Vagina (tissue), 2 donors: ENCODE results near the gene AK1. TPM values are rescaled to one million over a fixed set of nuclear protein-coding genes. Genes with fewer than 3 reads are reported as not detected.

ENCODE experiments used
- DNase-seq, 2 donors: peaks; one replicate each; pipeline ENCODE4 v3.0.0-alpha.2; 2017; ENCODE audit errors: extremely low spot score in 2 of 2
- H3K27ac ChIP-seq: fragments of 200-600 bp; sonication (generic); one replicate; pipeline ENCODE4 v1.5.1; 2019
- H3K27me3 ChIP-seq: fragments of 200-600 bp; sonication (generic); one replicate; pipeline ENCODE4 v1.5.1; 2019
- H3K36me3 ChIP-seq, 2 donors: fragments of 200-600 bp; sonication (generic); one replicate each; pipeline ENCODE4 v1.5.1; 2017 to 2019
- H3K4me1 ChIP-seq: fragments of 200-600 bp; sonication (generic); one replicate; pipeline ENCODE4 v1.5.1; 2019
- H3K4me3 ChIP-seq, 2 donors: fragments of 200-600 bp; sonication (generic); 1 replicate in 1 of 2; 2 replicates in 1 of 2; pipeline ENCODE4 v1.5.1; 2016 to 2019
- H3K9me3 ChIP-seq: fragments of 200-600 bp; sonication (generic); one replicate; pipeline ENCODE4 v1.5.1; 2019
- POLR2A ChIP-seq, 2 donors: fragments of 450-650 bp; IDR thresholded peaks; one replicate each; pipeline ENCODE4 v1.6.1; 2017; ENCODE audit warnings: antibody characterized with exemption in 2 of 2, mild to moderate bottlenecking in 2 of 2, moderate library complexity in 2 of 2
- POLR2AphosphoS5 ChIP-seq, 2 donors: sonication (generic); formaldehyde crosslinking; IDR thresholded peaks; one replicate each; pipeline ENCODE4 v1.9.0; 2017; ENCODE audit warnings: antibody characterized with exemption in 2 of 2, mild to moderate bottlenecking in 2 of 2, low read depth in 1 of 2; ENCODE audit not compliant: insufficient read depth in 1 of 2
- intact Hi-C: fragments of 100-400 bp; cut with DNase I; formaldehyde crosslinking; loops from one replicate; pipeline ENCODE4 v1.15.1; 2023
- total RNA-seq: library from RNA; depleted of rRNA; stranded (reverse); fragments of >200 nt; gene quantifications from one replicate; pipeline ENCODE4 v1.2.3, GENCODE V29; 2016
- TF ChIP-seq, protein P1 (sequence below), 3 experiments: fragments of 450-650 bp in 2 of 3; fragments of 200-600 bp in 1 of 3; sonication (generic) in 1 of 3; IDR thresholded peaks; one replicate each; pipeline ENCODE4 v1.5.1; 2017 to 2019; ENCODE audit warnings: antibody characterized with exemption in 3 of 3, mild to moderate bottlenecking in 2 of 3, moderate library complexity in 2 of 3

AK1 gene
- total RNA-seq, 1 donor from 2014 or later = 33.4 TPM

DNA sequence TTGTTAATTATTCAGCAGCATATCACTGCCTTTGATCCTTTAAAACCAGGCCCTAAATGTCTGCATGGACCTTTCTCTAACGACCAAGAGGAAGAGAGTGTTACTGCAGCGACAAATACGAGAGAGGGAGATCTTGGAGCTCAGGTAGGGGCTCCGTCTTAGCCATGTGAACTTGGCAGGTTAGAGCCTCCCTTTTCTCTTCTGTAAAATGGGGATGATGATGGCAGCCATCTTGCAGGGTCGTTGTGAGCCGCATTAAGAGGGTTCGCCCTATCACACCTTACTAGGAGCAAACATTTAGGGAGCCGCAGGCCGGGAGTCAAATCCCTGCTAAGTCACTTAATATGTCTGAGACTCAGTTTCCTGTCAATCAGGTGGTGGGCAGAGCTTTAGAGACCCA, 24.6 kb downstream of the AK1 start:
- peak overlapping the region; percentile 65 to 69 for H3K4me3 ChIP-seq
- H3K27me3 ChIP-seq = no peaks in the 10 kb centered on the region
- no peaks in the 10 kb centered on the region for H3K36me3 ChIP-seq
- H3K9me3 ChIP-seq = no peaks in the 10 kb centered on the region
- peak overlapping the region; percentile 88 for H3K27ac ChIP-seq
- peaks cover 46% of the 10 kb centered on the region for H3K4me1 ChIP-seq
- DNase-seq = no peak
- TF ChIP-seq POLR2AphosphoS5 (IDR thresholded peaks at IDR 0.05; ENCODE audit: insufficient read depth in 1 of 2, low read depth in 1 of 2) (no peak), POLR2A (IDR thresholded peaks at IDR 0.05) (no peak)
- TF ChIP-seq, protein P1, sequence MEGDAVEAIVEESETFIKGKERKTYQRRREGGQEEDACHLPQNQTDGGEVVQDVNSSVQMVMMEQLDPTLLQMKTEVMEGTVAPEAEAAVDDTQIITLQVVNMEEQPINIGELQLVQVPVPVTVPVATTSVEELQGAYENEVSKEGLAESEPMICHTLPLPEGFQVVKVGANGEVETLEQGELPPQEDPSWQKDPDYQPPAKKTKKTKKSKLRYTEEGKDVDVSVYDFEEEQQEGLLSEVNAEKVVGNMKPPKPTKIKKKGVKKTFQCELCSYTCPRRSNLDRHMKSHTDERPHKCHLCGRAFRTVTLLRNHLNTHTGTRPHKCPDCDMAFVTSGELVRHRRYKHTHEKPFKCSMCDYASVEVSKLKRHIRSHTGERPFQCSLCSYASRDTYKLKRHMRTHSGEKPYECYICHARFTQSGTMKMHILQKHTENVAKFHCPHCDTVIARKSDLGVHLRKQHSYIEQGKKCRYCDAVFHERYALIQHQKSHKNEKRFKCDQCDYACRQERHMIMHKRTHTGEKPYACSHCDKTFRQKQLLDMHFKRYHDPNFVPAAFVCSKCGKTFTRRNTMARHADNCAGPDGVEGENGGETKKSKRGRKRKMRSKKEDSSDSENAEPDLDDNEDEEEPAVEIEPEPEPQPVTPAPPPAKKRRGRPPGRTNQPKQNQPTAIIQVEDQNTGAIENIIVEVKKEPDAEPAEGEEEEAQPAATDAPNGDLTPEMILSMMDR (IDR thresholded peaks at IDR 0.05) = no peak
- intact Hi-C loops = no loop called here

DNA sequence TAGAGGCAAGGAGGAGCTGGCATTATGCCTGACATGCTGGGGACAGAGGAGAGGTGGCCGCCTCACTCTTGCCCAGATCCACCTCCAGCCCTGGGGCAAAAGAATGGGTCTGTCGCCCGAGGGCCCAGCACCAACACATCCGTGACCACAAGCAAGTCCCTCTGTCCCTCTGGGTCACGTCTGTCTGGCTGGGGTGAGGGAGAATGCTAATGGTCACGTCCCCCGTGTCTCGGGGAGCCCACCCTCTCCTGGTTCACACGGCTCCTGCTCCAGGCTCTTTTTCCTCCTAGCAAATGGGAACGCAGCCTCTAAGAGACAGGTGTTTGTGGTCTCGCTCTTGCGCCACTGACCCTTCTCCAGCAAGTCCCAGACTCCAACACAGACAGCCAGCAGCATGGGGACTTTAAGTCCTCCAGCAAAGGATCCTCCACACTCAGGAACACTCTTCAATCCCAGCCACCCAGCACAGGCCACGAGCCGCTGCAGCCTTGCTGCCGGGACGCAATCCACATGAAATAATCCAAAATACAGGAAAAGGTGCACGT, 27.1 kb downstream of the AK1 start:
- intact Hi-C loops = no loop called here
- H3K4me3 ChIP-seq = peak overlapping the region in 1 of 2 donors; percentile 65
- H3K36me3 ChIP-seq = no peaks in the 10 kb centered on the region
- no peak for DNase-seq
- H3K9me3 ChIP-seq = no peaks in the 10 kb centered on the region
- H3K27ac ChIP-seq = no peak overlapping the region
- no peak for TF ChIP-seq POLR2A (IDR thresholded peaks at IDR 0.05)
- no peak for TF ChIP-seq POLR2AphosphoS5 (IDR thresholded peaks at IDR 0.05; ENCODE audit: insufficient read depth in 1 of 2, low read depth in 1 of 2)
- TF ChIP-seq, protein P1 (IDR thresholded peaks at IDR 0.05) = no peak
- peaks cover 59% of the 10 kb centered on the region for H3K4me1 ChIP-seq
- H3K27me3 ChIP-seq = no peaks in the 10 kb centered on the region

DNA sequence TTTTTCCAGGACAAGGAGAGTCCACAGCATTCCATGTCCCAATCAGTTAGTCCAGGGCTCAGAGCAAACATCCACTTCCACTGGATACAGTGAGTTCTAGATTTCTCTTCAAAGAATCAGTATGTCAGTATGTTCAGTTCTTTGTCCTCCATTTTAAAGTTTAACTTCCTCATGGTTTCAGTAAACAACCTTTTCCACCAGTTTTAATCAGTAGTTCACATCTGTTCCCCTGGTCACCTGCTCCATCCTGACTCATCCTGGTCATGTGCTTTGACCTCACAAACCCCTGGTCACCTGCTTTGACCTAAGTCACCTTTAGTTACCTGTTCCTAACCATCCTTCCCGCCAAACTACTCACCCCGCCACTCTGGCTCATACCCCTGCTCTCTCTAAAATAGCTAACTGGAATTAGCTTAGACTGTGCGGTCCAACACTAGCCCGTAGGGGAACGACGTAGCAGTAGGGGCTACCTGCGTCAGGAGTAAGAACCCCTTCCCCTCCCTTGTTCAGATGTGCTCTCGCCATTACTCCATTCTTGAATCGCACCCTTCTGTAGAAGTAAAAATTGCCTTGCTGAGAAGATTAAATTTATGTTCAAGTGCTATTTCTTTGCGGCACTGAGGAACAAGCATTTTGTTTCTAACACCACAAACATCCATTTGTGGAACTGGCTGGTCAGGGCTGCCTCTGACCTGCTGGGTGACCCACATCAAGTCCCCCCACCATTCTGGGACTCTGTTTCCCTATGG, 28.5 kb downstream of the AK1 start:
- peak overlapping the region; percentile 20 for H3K27ac ChIP-seq

DNA sequence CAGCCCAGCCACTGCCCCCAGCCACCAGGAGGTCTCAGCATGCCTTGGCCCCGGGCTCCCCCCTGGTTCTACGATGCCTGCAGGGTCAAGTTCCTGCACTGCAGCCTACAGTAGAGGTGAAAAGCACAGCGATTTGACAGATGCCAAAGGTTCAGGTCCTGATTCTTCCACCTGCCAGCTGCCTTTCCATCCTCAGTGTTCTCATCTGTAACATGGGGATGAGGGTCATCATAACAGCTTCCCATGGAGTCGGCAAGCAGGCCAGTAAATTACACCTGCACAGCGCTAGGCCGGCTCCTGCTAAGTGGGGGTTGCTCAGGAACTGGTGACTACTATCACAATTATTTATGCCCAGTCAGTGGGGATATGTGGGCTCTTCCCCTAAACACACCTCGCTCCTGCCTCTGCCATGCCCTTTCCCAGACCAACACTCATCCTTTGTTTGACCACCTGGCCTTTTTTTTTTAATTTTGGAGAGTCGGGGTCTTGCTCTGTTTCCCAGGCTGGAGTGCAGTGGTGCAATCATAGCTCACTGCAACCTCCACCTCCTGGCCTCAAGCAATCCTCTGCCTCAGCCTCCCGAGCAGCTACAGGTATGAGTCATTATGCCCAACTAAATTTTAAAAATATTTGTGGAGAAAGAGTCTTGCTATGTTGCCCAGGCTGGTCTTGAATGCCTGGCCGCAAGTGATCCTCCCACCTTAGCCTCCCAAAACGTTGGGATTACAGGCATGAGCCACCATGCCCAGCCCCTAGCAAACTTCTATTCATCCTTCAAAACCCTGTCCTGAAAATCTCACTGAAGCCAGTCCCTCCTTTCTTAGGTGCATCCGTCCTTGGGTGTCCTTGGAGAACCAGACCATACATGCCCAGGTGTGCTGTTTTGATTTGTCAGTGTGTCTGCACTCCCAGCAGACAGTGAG, 29.4 kb downstream of the AK1 start:
- peak overlapping the region; percentile 74 for H3K27ac ChIP-seq
- DNase-seq = no peak

More for the DNA sequence above, 28.5 kb downstream of the AK1 start:
- DNase-seq = no peak
- H3K4me3 ChIP-seq = no peak overlapping the region
- intact Hi-C loops = no loop called here
- no peaks in the 10 kb centered on the region for H3K36me3 ChIP-seq
- TF ChIP-seq POLR2A (IDR thresholded peaks at IDR 0.05) (no peak), POLR2AphosphoS5 (IDR thresholded peaks at IDR 0.05; ENCODE audit: insufficient read depth in 1 of 2, low read depth in 1 of 2) (no peak)
- TF ChIP-seq, protein P1 (IDR thresholded peaks at IDR 0.05) = no peak
- H3K27me3 ChIP-seq = no peaks in the 10 kb centered on the region
- H3K4me1 ChIP-seq = peaks cover 48% of the 10 kb centered on the region
- no peaks in the 10 kb centered on the region for H3K9me3 ChIP-seq

More for the DNA sequence above, 29.4 kb downstream of the AK1 start:
- Histone ChIP-seq H3K9me3 (no peaks in the 10 kb centered on the region), H3K4me1 (peaks cover 41% of the 10 kb centered on the region), H3K36me3 (no peaks in the 10 kb centered on the region), H3K27me3 (no peaks in the 10 kb centered on the region), H3K4me3 (peak overlapping the region in 1 of 2 donors; percentile 7)
- TF ChIP-seq POLR2A (IDR thresholded peaks at IDR 0.05) = no peak
- TF ChIP-seq, protein P1 (IDR thresholded peaks at IDR 0.05) = no peak
- intact Hi-C loops = no loop called here
